WTC11 (cell line): ENCODE data around the gene NTN5. TPM values are rescaled to one million over a fixed set of nuclear protein-coding genes. Genes with fewer than 3 reads are reported as not detected.

Experiments used
- ATAC-seq: fragments of 200-7000 bp; cut with Tn5 transposase; 2 replicates; pipeline ENCODE4 v1.10.0; 2021; ENCODE audit warnings: mild to moderate bottlenecking, moderate library complexity
- CTCF ChIA-PET: fragments of 300-600 bp; sonication (Branson Sonifier 250); formaldehyde crosslinking; loops from one replicate; lab custom pipeline; 2021; ENCODE audit warnings: antibody characterized with exemption; lab: Charles Lee
- POLR2A ChIA-PET: fragments of 350-600 bp; sonication (Branson Sonifier 250); formaldehyde crosslinking; loops from one replicate; lab custom pipeline; 2021; ENCODE audit warnings: antibody characterized with exemption; lab: Charles Lee
- DNase-seq: peaks from one replicate; pipeline ENCODE4 v3.0.0; 2021; ENCODE audit warnings: low spot score
- H3K27ac Mint-ChIP-seq: 2 replicates; pipeline ENCODE4 v1.8.0; 2021; ENCODE audit warnings: mixed read lengths
- H3K27me3 Mint-ChIP-seq: 2 replicates; pipeline ENCODE4 v1.8.0; 2021; ENCODE audit warnings: low read depth, mild to moderate bottlenecking, moderate library complexity, mixed read lengths
- H3K36me3 Mint-ChIP-seq: 2 replicates; pipeline ENCODE4 v1.8.0; 2021; ENCODE audit warnings: mixed read lengths
- H3K4me1 Mint-ChIP-seq: 2 replicates; pipeline ENCODE4 v1.8.0; 2022; ENCODE audit warnings: mixed read lengths
- H3K4me3 Mint-ChIP-seq: 2 replicates; pipeline ENCODE4 v1.8.0; 2021; ENCODE audit warnings: mild to moderate bottlenecking, moderate library complexity, mixed read lengths
- H3K9me3 Mint-ChIP-seq: 2 replicates; pipeline ENCODE4 v1.8.0; 2021; ENCODE audit warnings: mixed read lengths
- ATF3 ChIP-seq: sonication (generic); formaldehyde crosslinking; conservative IDR thresholded peaks from 2 replicates; pipeline ENCODE4 v1.8.1; 2022; ENCODE audit warnings: mild to moderate bottlenecking, missing genetic modification reagents
- E2F5 ChIP-seq: sonication (generic); formaldehyde crosslinking; IDR thresholded peaks from 2 replicates; pipeline ENCODE4 v1.8.1; 2022; ENCODE audit warnings: mild to moderate bottlenecking, moderate library complexity, missing genetic modification reagents
- ETV6 ChIP-seq: sonication (generic); formaldehyde crosslinking; IDR thresholded peaks from 2 replicates; pipeline ENCODE4 v1.8.1; 2022; ENCODE audit warnings: mild to moderate bottlenecking, missing genetic modification reagents
- HMGXB4 ChIP-seq: sonication (generic); formaldehyde crosslinking; IDR thresholded peaks from 2 replicates; pipeline ENCODE4 v1.8.1; 2023; ENCODE audit warnings: mild to moderate bottlenecking, moderate library complexity, missing genetic modification reagents
- JUN ChIP-seq: sonication (generic); formaldehyde crosslinking; IDR thresholded peaks from 2 replicates; pipeline ENCODE4 v1.8.0; 2023; ENCODE audit warnings: mild to moderate bottlenecking, missing genetic modification reagents
- MAX ChIP-seq: sonication (generic); formaldehyde crosslinking; IDR thresholded peaks from 2 replicates; pipeline ENCODE4 v1.8.0; 2022; ENCODE audit warnings: mild to moderate bottlenecking, missing genetic modification reagents
- MXD4 ChIP-seq: fragments of 250-450 bp; sonication (Bioruptor Pico); IDR thresholded peaks from 2 replicates; pipeline ENCODE4 v1.8.0; 2021; ENCODE audit warnings: mild to moderate bottlenecking, moderate library complexity, borderline replicate concordance
- NFE2L1 ChIP-seq: sonication (generic); formaldehyde crosslinking; IDR thresholded peaks from 2 replicates; pipeline ENCODE4 v1.8.1; 2023; ENCODE audit warnings: missing genetic modification reagents
- PRDM15 ChIP-seq: sonication (generic); formaldehyde crosslinking; IDR thresholded peaks from 2 replicates; pipeline ENCODE4 v1.8.0; 2022; ENCODE audit warnings: missing genetic modification reagents
- RELA ChIP-seq: sonication (generic); formaldehyde crosslinking; IDR thresholded peaks from 2 replicates; pipeline ENCODE4 v1.8.1; 2022; ENCODE audit warnings: missing genetic modification reagents, mild to moderate bottlenecking, borderline replicate concordance
- SP1 ChIP-seq: sonication (generic); formaldehyde crosslinking; conservative IDR thresholded peaks from 2 replicates; pipeline ENCODE4 v1.8.1; 2022; ENCODE audit warnings: missing genetic modification reagents
- STAT6 ChIP-seq: sonication (generic); formaldehyde crosslinking; conservative IDR thresholded peaks from 2 replicates; pipeline ENCODE4 v1.8.1; 2023; ENCODE audit warnings: mild to moderate bottlenecking, low read depth, missing genetic modification reagents, moderate library complexity
- USF2 ChIP-seq: sonication (generic); formaldehyde crosslinking; IDR thresholded peaks from 2 replicates; pipeline ENCODE4 v1.8.1; 2023; ENCODE audit warnings: mild to moderate bottlenecking, missing genetic modification reagents, moderate library complexity
- ZBTB21 ChIP-seq: sonication (generic); formaldehyde crosslinking; IDR thresholded peaks from 2 replicates; pipeline ENCODE4 v1.8.1; 2023; ENCODE audit warnings: mild to moderate bottlenecking, missing genetic modification reagents, borderline replicate concordance
- ZNF138 ChIP-seq: sonication (generic); formaldehyde crosslinking; conservative IDR thresholded peaks from 2 replicates; pipeline ENCODE4 v1.8.1; 2022; ENCODE audit warnings: mild to moderate bottlenecking, moderate library complexity, missing genetic modification reagents
- ZNF281 ChIP-seq: sonication (generic); formaldehyde crosslinking; IDR thresholded peaks from 2 replicates; pipeline ENCODE4 v1.8.0; 2023; ENCODE audit warnings: mild to moderate bottlenecking, missing genetic modification reagents
- ZNF423 ChIP-seq: fragments of 250-450 bp; sonication (Bioruptor Pico); IDR thresholded peaks from 2 replicates; pipeline ENCODE4 v2.1.2; 2022; ENCODE audit warnings: mild to moderate bottlenecking, moderate library complexity
- total RNA-seq: library from RNA; stranded (reverse); gene quantifications from 3 replicates; pipeline ENCODE4 v1.2.3, GENCODE V29; 2021

The NTN5 gene
- total RNA-seq, 1 experiment from 2014 or later, result 0.28 TPM

GRCh38 chr19:48696353-48697010, 23.7 kb upstream of the NTN5 start:
- POLR2A ChIA-PET, result interaction anchor here (0.5 to 3.0 kb wide), 10 partner anchors 17 to 426 kb away, joined by 3 to 20 read pairs (median 6); partner anchors contain the start of genes BCAT2, CA11 and IZUMO1
- Mint-ChIP-seq H3K4me1 (peaks cover 4% of the 10 kb centered on the region), H3K9me3 (no peaks in the 10 kb centered on the region), H3K36me3 (peaks cover 8% of the 10 kb centered on the region; the same call in 1 of the 2 replicates), H3K4me3 (peak overlapping the region; percentile 97)
- CTCF ChIA-PET, result interaction anchor here (0.6 to 2.3 kb wide), 21 partner anchors 9 to 435 kb away, joined by 3 to 33 read pairs (median 4); partner anchors contain the start of genes CA11, GYS1, IZUMO1 and NTN5
- TF ChIP-seq USF2 (CRISPR knock-in tag), result peak; percentile 24; the same call in 1 of the 2 replicates
- TF ChIP-seq ZBTB21 (CRISPR knock-in tag), result 0 out of 2 replicates have a peak, but pooled peaks have one; percentile 26
- TF ChIP-seq ZNF423 (CRISPR knock-in tag), result peak; percentile 34; the same call in 1 of the 2 replicates
- TF ChIP-seq ATF3 (CRISPR knock-in tag), result no peak
- TF ChIP-seq NFE2L1 (CRISPR knock-in tag), result no peak
- TF ChIP-seq E2F5 (CRISPR knock-in tag), result 0 out of 2 replicates have a peak, but pooled peaks have one; percentile 9
- peak; percentile 75 for TF ChIP-seq ETV6 (CRISPR knock-in tag)
- TF ChIP-seq MAX (CRISPR knock-in tag), result 0 out of 2 replicates have a peak, but pooled peaks have one; percentile 7
- 0 out of 2 replicates have a peak, but pooled peaks have one; percentile 19 for TF ChIP-seq STAT6
- TF ChIP-seq JUN (CRISPR knock-in tag), result 0 out of 2 replicates have a peak, but pooled peaks have one; percentile 36
- TF ChIP-seq HMGXB4, result peak; percentile 84
- TF ChIP-seq, all 79 proteins: peak for 9
- H3K27ac Mint-ChIP-seq, result peak overlapping the region; percentile 79
- DNase-seq (peak; percentile 46), ATAC-seq (peak; percentile 53)
- no peaks in the 10 kb centered on the region for H3K27me3 Mint-ChIP-seq

GRCh38 chr19:48695743-48696352, 23.0 kb upstream of the NTN5 start, which contains the start of gene FUT2:
Gene FUT2 (plus strand): TSS chr19:48695971. CDS start chr19:48702957, 6,986 bp downstream.
- DNase-seq (peak; percentile 70), ATAC-seq (peak; percentile 91)
- no peaks in the 10 kb centered on the region for H3K9me3 Mint-ChIP-seq
- no peaks in the 10 kb centered on the region for H3K27me3 Mint-ChIP-seq
- peaks cover 7% of the 10 kb centered on the region; the same call in 1 of the 2 replicates for H3K36me3 Mint-ChIP-seq
- H3K4me1 Mint-ChIP-seq, result peaks cover 4% of the 10 kb centered on the region
- peak within 1 kb of the TSS; percentile 84 for H3K27ac Mint-ChIP-seq
- POLR2A ChIA-PET, result interaction anchor here (0.5 to 3.0 kb wide), 10 partner anchors 10 to 115 kb away, joined by 3 to 20 read pairs (median 6); partner anchors contain the start of genes BCAT2, CA11 and IZUMO1
- peak within 1 kb of the TSS; percentile 97 for H3K4me3 Mint-ChIP-seq
- CTCF ChIA-PET, result interaction anchor here (0.6 to 2.3 kb wide), 19 partner anchors 10 to 304 kb away, joined by 3 to 33 read pairs (median 4); partner anchors contain the start of genes CA11, GYS1, IZUMO1 and NTN5
- TF ChIP-seq ZNF281 (CRISPR knock-in tag), result no peak
- no peak for TF ChIP-seq MXD4 (CRISPR knock-in tag)
- 0 out of 2 replicates have a peak, but pooled peaks have one; percentile 43 for TF ChIP-seq SP1 (CRISPR knock-in tag)
- TF ChIP-seq NFE2L1 (CRISPR knock-in tag), result 0 out of 2 replicates have a peak, but pooled peaks have one; percentile 34
- TF ChIP-seq ZNF138 (CRISPR knock-in tag), result no peak
- TF ChIP-seq PRDM15 (CRISPR knock-in tag), result 0 out of 2 replicates have a peak, but pooled peaks have one; percentile 12
- 0 out of 2 replicates have a peak, but pooled peaks have one; percentile 30 for TF ChIP-seq RELA (CRISPR knock-in tag)
